Measurements from ENCODE around the gene PRSS12.
A peak's percentile ranks its signal among the peaks of the same experiment; 100 is the strongest.

The PRSS12 gene

DNA sequence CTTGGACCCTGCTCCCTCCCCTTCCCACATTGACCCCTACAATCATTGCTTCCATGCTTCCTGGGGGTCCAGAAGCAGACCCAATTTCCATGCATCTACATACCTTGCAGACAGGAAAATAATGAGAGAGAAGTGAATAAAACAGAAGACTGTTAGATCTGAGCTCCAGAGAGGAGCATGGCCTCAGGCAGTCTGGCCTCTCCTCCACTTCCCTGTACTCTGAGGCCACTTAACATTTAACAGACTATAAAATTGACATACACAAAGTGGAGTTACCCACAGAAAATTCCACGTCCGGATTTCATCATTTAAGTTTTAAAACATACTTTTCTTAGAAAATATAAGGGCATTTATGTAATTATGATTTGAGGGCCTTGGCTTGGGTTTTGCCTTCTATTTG lies 2.1 kb upstream of the PRSS12 start:
- Histone ChIP-seq H3K27me3 (ENCODE audit: low read depth, low read length) (peaks cover 15% of the 10 kb centered on the region), H3K36me3 (ENCODE audit: control insufficient read depth in 1 of 2, insufficient read depth in 2 of 2, low read length in 2 of 2) (no peaks in the 10 kb centered on the region), H3K4me1 (ENCODE audit: control insufficient read depth in 1 of 2, insufficient read depth in 2 of 2, low read length in 2 of 2) (peaks cover 0 to 13% of the 10 kb centered on the region in 2 donors), H3K4me3 (ENCODE audit: low read depth in 1 of 2, low read length in 2 of 2) (no peak overlapping the region), H3K27ac (ENCODE audit: low read length) (no peak overlapping the region), H3K9me3 (ENCODE audit: control insufficient read depth in 1 of 2, low read length in 2 of 2) (no peaks in the 10 kb centered on the region)

DNA sequence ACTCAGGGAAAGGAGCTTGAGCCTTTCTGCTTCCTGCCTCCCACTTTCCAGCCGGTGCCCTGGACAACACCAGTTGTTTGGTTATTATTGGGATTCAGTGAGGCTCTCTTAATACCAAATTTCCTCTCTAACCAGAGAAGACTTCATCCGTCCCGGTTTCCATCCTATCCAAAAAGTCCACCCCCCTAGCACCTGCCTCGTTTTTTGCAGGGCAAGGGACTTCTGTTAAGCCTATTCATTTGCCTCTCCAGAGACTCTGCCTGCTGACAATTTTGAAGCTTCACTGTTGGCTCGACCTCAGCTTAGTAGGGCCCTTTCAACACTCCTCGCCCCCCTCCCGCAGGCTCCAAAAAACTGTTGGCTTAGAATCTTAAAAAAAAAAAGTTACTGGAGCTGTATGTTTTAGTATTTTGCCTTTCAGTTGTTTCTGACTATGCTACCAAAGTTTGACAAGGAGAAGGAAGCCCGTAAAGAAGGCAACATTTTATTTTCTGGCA lies 779 bp upstream of the PRSS12 start:
- no peaks in the 10 kb centered on the region for H3K9me3 ChIP-seq (ENCODE audit: control insufficient read depth in 1 of 2, low read length in 2 of 2)
- no peak overlapping the region for H3K27ac ChIP-seq (ENCODE audit: low read length)
- H3K4me1 ChIP-seq (ENCODE audit: control insufficient read depth in 1 of 2, insufficient read depth in 2 of 2, low read length in 2 of 2), result peaks cover 0 to 13% of the 10 kb centered on the region in 2 donors
- H3K27me3 ChIP-seq (ENCODE audit: low read depth, low read length), result peaks cover 15% of the 10 kb centered on the region
- peak overlapping the region; percentile 45 to 69 for H3K4me3 ChIP-seq (ENCODE audit: low read depth in 1 of 2, low read length in 2 of 2)
- H3K36me3 ChIP-seq (ENCODE audit: control insufficient read depth in 1 of 2, insufficient read depth in 2 of 2, low read length in 2 of 2), result no peaks in the 10 kb centered on the region

DNA sequence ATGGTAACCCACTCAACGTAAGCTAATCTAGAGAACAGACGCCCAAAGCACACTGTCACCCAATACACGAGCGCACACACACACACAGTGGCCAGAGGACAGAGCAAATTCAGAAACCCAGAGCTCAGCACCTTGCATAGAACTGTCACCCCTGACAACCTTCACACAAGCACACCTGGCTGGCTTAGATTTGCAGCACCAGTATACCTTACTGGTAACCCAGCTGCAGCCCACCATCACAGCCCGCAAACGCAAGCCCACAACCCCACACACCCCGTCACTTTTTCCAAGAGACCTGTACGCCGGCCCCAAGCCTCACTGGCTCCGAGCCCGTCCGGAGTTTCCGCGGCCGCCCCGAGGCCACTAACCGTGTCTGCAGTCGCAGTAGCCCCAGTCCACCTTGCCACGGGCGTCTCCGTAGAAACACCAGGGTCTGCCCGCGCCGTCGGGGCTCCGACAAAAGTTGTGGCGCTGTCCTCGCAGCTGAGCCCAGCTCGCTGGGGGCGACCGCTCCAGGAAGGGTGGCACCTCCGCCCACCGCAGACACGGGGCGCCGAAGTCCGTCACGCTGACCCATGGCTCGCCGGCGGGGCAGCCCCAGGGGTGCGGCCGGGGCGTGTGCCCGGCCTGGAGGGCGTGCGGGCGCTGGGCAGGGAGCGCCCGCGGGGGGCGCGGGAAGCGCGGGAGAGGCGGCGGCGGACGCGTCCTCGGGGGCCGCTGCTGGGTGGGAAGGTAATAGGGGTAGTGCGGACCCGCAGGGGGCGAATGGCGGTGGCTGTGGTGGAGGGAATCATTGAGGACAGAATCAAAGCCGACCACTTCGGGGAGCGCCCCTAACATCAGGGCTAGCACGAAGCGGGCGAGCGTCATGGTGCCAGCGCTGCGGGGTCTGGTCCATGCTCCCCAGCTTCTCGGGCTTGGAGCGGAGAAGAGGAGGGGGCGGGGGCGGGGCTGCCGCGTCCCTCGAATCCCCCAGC lies 664 bp downstream of the PRSS12 start:
- H3K4me3 ChIP-seq (ENCODE audit: low read depth in 1 of 2, low read length in 2 of 2), result peak overlapping the region in 1 of 2 donors; percentile 69
- H3K27ac ChIP-seq (ENCODE audit: low read length), result no peak overlapping the region
- H3K27me3 ChIP-seq (ENCODE audit: low read depth, low read length), result peaks cover 15% of the 10 kb centered on the region
- H3K36me3 ChIP-seq (ENCODE audit: control insufficient read depth in 1 of 2, insufficient read depth in 2 of 2, low read length in 2 of 2), result no peaks in the 10 kb centered on the region
- H3K9me3 ChIP-seq (ENCODE audit: control insufficient read depth in 1 of 2, low read length in 2 of 2), result no peaks in the 10 kb centered on the region
- H3K4me1 ChIP-seq (ENCODE audit: control insufficient read depth in 1 of 2, insufficient read depth in 2 of 2, low read length in 2 of 2), result peaks cover 0 to 13% of the 10 kb centered on the region in 2 donors

DNA sequence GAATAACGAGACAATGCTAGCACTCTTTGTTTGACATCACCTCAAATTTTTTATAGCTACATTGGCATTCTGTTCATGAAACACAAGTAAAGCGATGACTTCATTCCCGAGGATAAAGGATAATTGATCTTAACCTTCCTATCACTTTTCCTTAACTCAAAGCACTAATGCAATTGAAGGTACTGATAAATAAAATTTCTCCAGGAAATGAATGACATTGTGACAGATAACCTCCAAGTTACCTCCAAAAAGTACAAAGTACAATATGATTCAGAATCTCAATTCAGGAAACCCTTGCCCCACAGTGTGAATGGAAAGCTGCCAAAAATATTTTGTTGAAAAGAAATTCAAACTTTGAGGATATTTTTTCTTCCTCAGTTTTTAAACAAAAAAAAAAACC lies 1.8 kb downstream of the PRSS12 start:
- Histone ChIP-seq H3K4me1 (ENCODE audit: control insufficient read depth in 1 of 2, insufficient read depth in 2 of 2, low read length in 2 of 2) (peaks cover 0 to 13% of the 10 kb centered on the region in 2 donors), H3K27ac (ENCODE audit: low read length) (no peak overlapping the region), H3K27me3 (ENCODE audit: low read depth, low read length) (peaks cover 15% of the 10 kb centered on the region), H3K36me3 (ENCODE audit: control insufficient read depth in 1 of 2, insufficient read depth in 2 of 2, low read length in 2 of 2) (no peaks in the 10 kb centered on the region), H3K9me3 (ENCODE audit: control insufficient read depth in 1 of 2, low read length in 2 of 2) (no peaks in the 10 kb centered on the region), H3K4me3 (ENCODE audit: low read depth in 1 of 2, low read length in 2 of 2) (no peak overlapping the region)

DNA sequence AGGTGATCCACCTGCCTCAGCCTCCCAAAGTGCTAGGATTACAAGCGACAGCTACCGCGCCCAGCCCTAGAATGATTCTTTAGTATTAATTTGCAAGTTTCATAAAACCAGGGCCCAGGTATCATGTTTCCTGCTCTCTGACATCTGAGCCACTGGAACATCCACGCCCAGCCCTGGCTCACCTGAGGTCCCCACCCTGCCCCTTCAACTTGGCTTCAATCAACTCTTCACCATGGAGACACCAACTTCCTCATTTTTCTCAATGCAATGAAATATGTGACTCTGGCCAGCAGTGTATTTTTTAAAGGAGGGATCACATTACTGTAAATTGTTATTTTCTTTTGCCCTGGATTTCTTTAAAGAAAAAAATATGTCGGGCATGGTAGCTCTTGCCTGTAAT lies 3.9 kb downstream of the PRSS12 start:
- H3K4me1 ChIP-seq (ENCODE audit: control insufficient read depth in 1 of 2, insufficient read depth in 2 of 2, low read length in 2 of 2), result peaks cover 0 to 13% of the 10 kb centered on the region in 2 donors
- no peaks in the 10 kb centered on the region for H3K36me3 ChIP-seq (ENCODE audit: control insufficient read depth in 1 of 2, insufficient read depth in 2 of 2, low read length in 2 of 2)
- H3K9me3 ChIP-seq (ENCODE audit: control insufficient read depth in 1 of 2, low read length in 2 of 2), result no peaks in the 10 kb centered on the region
- no peak overlapping the region for H3K4me3 ChIP-seq (ENCODE audit: low read depth in 1 of 2, low read length in 2 of 2)
- no peak overlapping the region for H3K27ac ChIP-seq (ENCODE audit: low read length)
- H3K27me3 ChIP-seq (ENCODE audit: low read depth, low read length), result peaks cover 9% of the 10 kb centered on the region

DNA sequence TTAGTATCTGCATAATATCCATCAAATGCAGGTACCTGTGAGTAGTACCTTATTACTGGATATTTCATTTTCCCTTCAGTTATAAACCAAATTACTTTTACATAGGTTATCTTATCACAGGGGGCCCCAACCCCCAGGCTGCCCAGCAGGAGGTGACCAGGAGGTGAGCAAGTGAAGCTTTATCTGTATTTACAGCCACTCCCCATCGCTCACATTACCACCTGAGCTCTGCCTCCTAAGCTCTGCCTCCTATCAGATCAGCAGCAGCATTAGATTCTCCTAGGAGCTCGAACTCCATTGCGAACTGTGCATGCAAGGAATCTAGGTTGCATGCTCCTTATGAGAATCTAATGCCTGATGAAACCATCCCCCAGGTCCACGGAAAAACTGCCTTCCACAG lies 6.3 kb downstream of the PRSS12 start:
- Histone ChIP-seq H3K27ac (ENCODE audit: low read length) (no peak overlapping the region), H3K4me1 (ENCODE audit: control insufficient read depth in 1 of 2, insufficient read depth in 2 of 2, low read length in 2 of 2) (no peaks in the 10 kb centered on the region), H3K4me3 (ENCODE audit: low read depth in 1 of 2, low read length in 2 of 2) (no peak overlapping the region), H3K9me3 (ENCODE audit: control insufficient read depth in 1 of 2, low read length in 2 of 2) (no peaks in the 10 kb centered on the region), H3K27me3 (ENCODE audit: low read depth, low read length) (no peaks in the 10 kb centered on the region), H3K36me3 (ENCODE audit: control insufficient read depth in 1 of 2, insufficient read depth in 2 of 2, low read length in 2 of 2) (no peaks in the 10 kb centered on the region)

DNA sequence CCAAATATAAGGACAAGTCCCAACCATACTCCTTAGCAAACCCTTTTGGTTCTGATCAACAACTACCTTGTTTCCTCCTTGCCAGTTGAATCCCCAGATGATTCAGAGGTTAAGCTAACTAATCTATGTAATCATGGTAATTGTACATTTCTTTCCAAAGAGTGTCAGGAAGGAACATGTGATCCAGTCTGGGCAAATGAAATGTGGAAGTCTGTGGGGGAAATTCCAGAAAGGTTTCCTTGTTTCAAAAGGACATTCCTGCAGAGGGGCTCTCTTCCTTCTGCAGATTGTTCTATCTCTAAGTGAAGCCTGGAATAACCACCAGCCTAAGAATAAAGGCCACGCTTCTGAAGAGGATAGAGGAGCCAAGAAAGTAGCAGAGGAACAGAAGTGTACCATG lies 7.0 kb downstream of the PRSS12 start:
- no peak overlapping the region for H3K4me3 ChIP-seq (ENCODE audit: low read depth in 1 of 2, low read length in 2 of 2)
- H3K36me3 ChIP-seq (ENCODE audit: control insufficient read depth in 1 of 2, insufficient read depth in 2 of 2, low read length in 2 of 2), result no peaks in the 10 kb centered on the region
- H3K9me3 ChIP-seq (ENCODE audit: control insufficient read depth in 1 of 2, low read length in 2 of 2), result no peaks in the 10 kb centered on the region
- H3K27me3 ChIP-seq (ENCODE audit: low read depth, low read length), result no peaks in the 10 kb centered on the region
- no peak overlapping the region for H3K27ac ChIP-seq (ENCODE audit: low read length)
- H3K4me1 ChIP-seq (ENCODE audit: control insufficient read depth in 1 of 2, insufficient read depth in 2 of 2, low read length in 2 of 2), result no peaks in the 10 kb centered on the region

DNA sequence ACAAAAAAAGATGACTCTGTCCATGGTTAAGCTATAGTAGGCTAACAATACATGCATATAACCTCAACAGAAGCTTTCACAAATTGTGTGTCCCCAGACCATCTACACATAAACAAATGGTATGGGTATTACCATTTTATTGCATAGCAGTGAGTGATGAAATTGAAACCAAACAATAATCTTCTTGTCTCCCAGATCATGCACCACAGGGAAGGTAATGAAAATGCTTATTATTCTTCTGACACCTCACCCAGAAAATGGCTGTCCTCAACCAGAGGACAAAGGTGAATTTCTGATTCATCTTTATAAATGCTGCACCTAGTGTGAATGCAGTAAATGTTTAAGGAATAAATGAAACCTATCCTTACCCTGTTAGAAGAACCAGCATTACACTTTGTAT lies 8.0 kb downstream of the PRSS12 start:
- H3K27ac ChIP-seq (ENCODE audit: low read length), result no peak overlapping the region
- H3K27me3 ChIP-seq (ENCODE audit: low read depth, low read length), result no peaks in the 10 kb centered on the region
- no peaks in the 10 kb centered on the region for H3K4me1 ChIP-seq (ENCODE audit: control insufficient read depth in 1 of 2, insufficient read depth in 2 of 2, low read length in 2 of 2)
- H3K9me3 ChIP-seq (ENCODE audit: control insufficient read depth in 1 of 2, low read length in 2 of 2), result no peaks in the 10 kb centered on the region
- H3K4me3 ChIP-seq (ENCODE audit: low read depth in 1 of 2, low read length in 2 of 2), result no peak overlapping the region
- no peaks in the 10 kb centered on the region for H3K36me3 ChIP-seq (ENCODE audit: control insufficient read depth in 1 of 2, insufficient read depth in 2 of 2, low read length in 2 of 2)

DNA sequence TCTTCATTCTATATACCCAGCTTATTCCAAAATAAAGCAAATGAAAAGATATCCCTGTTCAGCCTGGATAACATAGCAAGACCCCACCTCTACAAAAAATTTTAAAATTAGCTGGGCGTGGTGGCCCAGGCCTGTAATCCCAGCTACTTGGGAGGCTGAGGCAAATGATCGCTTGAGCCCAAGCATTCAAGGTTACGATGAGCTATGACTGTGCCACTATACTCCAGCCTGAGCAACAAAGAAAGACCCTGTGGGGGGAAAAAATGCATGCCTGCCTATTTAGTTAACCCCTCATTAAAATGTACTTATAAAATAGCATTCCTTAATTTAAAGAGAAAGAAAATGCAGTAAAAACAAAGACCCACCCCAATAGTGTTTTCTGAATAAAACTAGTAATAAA lies 9.3 kb downstream of the PRSS12 start:
- Histone ChIP-seq H3K27me3 (ENCODE audit: low read depth, low read length) (no peaks in the 10 kb centered on the region), H3K36me3 (ENCODE audit: control insufficient read depth in 1 of 2, insufficient read depth in 2 of 2, low read length in 2 of 2) (no peaks in the 10 kb centered on the region), H3K9me3 (ENCODE audit: control insufficient read depth in 1 of 2, low read length in 2 of 2) (no peaks in the 10 kb centered on the region), H3K4me3 (ENCODE audit: low read depth in 1 of 2, low read length in 2 of 2) (no peak overlapping the region), H3K27ac (ENCODE audit: low read length) (no peak overlapping the region), H3K4me1 (ENCODE audit: control insufficient read depth in 1 of 2, insufficient read depth in 2 of 2, low read length in 2 of 2) (no peaks in the 10 kb centered on the region)

DNA sequence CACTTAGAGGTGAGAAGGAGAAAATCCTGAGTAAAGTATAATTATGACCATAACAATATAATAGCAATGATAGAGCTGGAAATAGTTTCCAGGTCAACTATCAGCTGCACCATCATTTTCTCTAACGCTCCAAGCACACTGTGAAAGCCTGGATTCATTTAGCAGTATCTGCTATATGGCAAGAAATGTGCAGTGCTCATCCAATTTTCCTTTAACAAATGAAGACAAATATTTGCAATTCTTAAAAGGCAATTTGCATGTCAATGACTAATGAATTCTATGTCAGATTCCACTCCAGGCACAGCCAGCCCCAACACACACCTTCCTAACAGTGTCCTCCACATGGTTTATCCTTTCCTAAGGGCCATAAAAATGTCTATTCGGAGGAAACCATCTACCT lies 12.7 kb downstream of the PRSS12 start:
- Histone ChIP-seq H3K4me1 (ENCODE audit: control insufficient read depth in 1 of 2, insufficient read depth in 2 of 2, low read length in 2 of 2) (no peaks in the 10 kb centered on the region), H3K36me3 (ENCODE audit: control insufficient read depth in 1 of 2, insufficient read depth in 2 of 2, low read length in 2 of 2) (no peaks in the 10 kb centered on the region), H3K27ac (ENCODE audit: low read length) (no peak overlapping the region), H3K4me3 (ENCODE audit: low read depth in 1 of 2, low read length in 2 of 2) (no peak overlapping the region), H3K9me3 (ENCODE audit: control insufficient read depth in 1 of 2, low read length in 2 of 2) (no peaks in the 10 kb centered on the region), H3K27me3 (ENCODE audit: low read depth, low read length) (no peaks in the 10 kb centered on the region)

DNA sequence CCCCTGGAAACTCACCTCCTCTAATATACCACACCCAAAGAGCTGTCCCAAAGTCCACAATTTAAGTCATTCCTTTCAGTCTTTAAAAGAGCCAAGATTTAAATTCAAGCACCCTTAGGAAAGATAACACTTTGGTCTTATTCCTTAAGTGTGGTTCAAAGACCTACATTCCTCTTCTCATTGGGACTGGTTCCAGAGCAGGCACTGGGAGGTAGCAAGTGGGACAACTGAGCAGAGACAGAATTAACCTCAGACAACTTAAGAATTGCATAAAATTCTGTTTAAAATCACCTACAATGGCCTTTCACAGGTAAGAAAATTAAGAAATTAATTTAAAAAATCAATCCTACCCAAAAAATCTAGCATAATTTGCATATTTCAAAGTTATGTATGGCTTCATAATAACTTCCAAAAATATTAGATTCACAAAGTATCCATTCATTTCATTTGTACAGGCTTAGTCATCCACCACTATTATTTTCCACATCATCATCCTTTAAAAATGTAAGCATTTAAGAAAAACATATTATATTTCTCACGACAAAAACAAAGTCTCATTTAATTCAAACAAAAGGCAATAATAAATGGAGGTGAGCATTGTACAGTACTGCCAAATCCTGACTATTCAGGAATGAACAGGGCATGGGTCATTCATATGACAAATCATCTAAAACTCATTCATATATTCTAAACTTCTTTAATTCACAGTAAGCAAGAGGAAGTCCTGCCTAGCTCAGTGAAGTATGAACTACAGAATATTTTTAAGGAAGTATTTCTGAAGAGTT lies 13.6 kb downstream of the PRSS12 start:
- Histone ChIP-seq H3K9me3 (ENCODE audit: control insufficient read depth in 1 of 2, low read length in 2 of 2) (no peaks in the 10 kb centered on the region), H3K36me3 (ENCODE audit: control insufficient read depth in 1 of 2, insufficient read depth in 2 of 2, low read length in 2 of 2) (no peaks in the 10 kb centered on the region), H3K4me3 (ENCODE audit: low read depth in 1 of 2, low read length in 2 of 2) (no peak overlapping the region), H3K27me3 (ENCODE audit: low read depth, low read length) (no peaks in the 10 kb centered on the region), H3K4me1 (ENCODE audit: control insufficient read depth in 1 of 2, insufficient read depth in 2 of 2, low read length in 2 of 2) (no peaks in the 10 kb centered on the region), H3K27ac (ENCODE audit: low read length) (no peak overlapping the region)

Data from muscle layer of duodenum (tissue), 2 donors.